Activated T-cell treated with anti-CD3 and anti-CD28 coated beads, Interleukin-2, amount 50 U/mL, for 72 hours (primary cell): ENCODE data around the gene TEX51. TPM values are rescaled to one million over a fixed set of nuclear protein-coding genes. Genes with fewer than 3 reads are reported as not detected.

ENCODE experiments used
- ATAC-seq, 2 donors: fragments of 150-1000 bp; cut with Tn5 transposase; replicated peaks in 1 of 2; 2 replicates each; pipeline ENCODE4 v1.10.0; 2021; ENCODE audit warnings: moderate library complexity in 2 of 2, mild to moderate bottlenecking in 1 of 2
- DNase-seq, 2 donors: peaks; one replicate each; pipeline ENCODE4 v3.0.0; 2021 to 2022; ENCODE audit warnings: mixed read lengths in 1 of 2
- H3K27ac Mint-ChIP-seq: one replicate; pipeline ENCODE4 v1.8.0; 2022; ENCODE audit warnings: mild to moderate bottlenecking, moderate library complexity, mixed read lengths
- H3K27me3 Mint-ChIP-seq: one replicate; pipeline ENCODE4 v1.8.0; 2022; ENCODE audit warnings: low read depth, mixed read lengths
- H3K36me3 Mint-ChIP-seq, 2 donors: one replicate each; pipeline ENCODE4 v1.8.0; 2022; ENCODE audit warnings: mixed read lengths in 2 of 2, mild to moderate bottlenecking in 1 of 2; ENCODE audit not compliant: insufficient read depth in 2 of 2
- H3K4me1 Mint-ChIP-seq: one replicate; pipeline ENCODE4 v1.8.0; 2022; ENCODE audit warnings: low read depth, mixed read lengths
- H3K4me3 Mint-ChIP-seq, 2 donors: one replicate each; pipeline ENCODE4 v1.8.0; 2022; ENCODE audit warnings: mild to moderate bottlenecking in 2 of 2, mixed read lengths in 2 of 2, moderate library complexity in 2 of 2
- H3K9me3 Mint-ChIP-seq, 2 donors: one replicate each; pipeline ENCODE4 v1.8.0; 2022; ENCODE audit warnings: mixed read lengths in 2 of 2
- total RNA-seq, 2 donors: library from RNA; stranded (reverse); gene quantifications; one replicate each; pipeline ENCODE4 v1.2.3, GENCODE V29; 2022

Gene TEX51
- total RNA-seq, 2 donors from 2014 or later: not detected

DNA sequence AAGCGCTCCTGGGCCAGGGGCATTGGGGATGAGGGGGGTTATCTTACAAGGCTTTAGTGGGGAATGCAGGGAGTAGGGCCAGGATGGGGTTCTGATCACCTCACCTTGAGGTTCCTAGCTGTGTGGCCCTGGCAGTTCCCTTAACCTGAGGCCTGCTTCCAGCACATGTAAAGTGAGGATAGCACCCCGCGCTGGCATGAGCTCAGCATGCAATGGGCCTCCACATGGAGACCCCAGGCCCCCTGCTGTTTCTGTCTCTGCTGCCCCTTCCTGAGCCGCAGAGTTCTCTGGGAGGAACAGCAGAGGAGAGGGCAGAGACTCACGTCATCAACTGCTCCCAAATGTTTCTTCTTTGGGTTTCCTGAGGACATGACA lies 8.6 kb upstream of the TEX51 start:
- H3K36me3 Mint-ChIP-seq: no peaks in the 10 kb centered on the region
- DNase-seq (no peak), ATAC-seq (no peak)
- H3K9me3 Mint-ChIP-seq: no peaks in the 10 kb centered on the region
- peaks cover 18% of the 10 kb centered on the region for H3K27me3 Mint-ChIP-seq
- peaks cover 9% of the 10 kb centered on the region for H3K4me1 Mint-ChIP-seq
- H3K27ac Mint-ChIP-seq: no peak overlapping the region
- H3K4me3 Mint-ChIP-seq: no peak overlapping the region

DNA sequence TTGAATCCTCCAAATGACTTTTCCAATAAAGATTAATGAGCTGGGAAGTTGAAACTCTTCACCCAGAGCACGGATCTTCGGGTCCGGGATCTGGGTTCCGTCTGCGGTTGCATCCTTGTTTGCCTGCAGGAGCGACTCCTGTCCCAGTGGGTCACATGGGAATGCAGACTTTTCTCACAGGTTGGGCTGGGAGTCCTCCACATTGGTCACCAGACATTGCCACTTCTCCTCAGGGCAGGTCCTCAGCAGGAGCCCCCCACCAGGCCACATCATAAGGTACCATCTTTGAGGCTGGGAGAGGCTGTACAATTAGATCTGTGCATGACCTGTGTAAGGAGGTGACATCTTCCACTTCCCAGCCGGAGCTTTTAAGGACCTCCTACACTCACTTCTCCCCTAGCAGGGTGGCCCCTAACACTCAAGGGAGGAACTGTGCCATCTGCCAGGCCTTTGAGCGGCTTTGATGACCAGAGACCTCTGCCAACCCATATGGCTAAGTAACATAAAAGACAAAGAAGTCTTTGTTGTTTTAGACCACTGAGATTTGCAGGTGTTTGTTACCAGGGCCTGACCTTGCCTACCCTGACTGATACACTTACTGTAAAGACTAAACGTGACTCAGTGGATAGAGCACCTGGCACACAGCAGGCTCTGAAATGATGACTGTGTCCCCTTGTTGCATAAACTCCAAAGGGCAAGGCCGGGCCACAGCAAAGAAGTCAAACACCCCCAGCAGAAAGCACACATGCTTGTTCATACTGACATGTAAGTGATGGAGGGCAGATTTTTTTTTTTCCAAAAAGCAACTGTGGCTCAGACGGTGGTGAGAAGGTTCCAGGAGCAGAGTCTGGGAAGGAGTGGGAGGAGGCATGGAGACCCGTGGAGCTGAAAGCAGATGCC lies 7.9 kb upstream of the TEX51 start:
- Mint-ChIP-seq H3K27me3 (peaks cover 18% of the 10 kb centered on the region), H3K4me3 (no peak overlapping the region), H3K27ac (no peak overlapping the region), H3K9me3 (no peaks in the 10 kb centered on the region), H3K36me3 (no peaks in the 10 kb centered on the region), H3K4me1 (peaks cover 9% of the 10 kb centered on the region)
- ATAC-seq (no peak), DNase-seq (no peak)

DNA sequence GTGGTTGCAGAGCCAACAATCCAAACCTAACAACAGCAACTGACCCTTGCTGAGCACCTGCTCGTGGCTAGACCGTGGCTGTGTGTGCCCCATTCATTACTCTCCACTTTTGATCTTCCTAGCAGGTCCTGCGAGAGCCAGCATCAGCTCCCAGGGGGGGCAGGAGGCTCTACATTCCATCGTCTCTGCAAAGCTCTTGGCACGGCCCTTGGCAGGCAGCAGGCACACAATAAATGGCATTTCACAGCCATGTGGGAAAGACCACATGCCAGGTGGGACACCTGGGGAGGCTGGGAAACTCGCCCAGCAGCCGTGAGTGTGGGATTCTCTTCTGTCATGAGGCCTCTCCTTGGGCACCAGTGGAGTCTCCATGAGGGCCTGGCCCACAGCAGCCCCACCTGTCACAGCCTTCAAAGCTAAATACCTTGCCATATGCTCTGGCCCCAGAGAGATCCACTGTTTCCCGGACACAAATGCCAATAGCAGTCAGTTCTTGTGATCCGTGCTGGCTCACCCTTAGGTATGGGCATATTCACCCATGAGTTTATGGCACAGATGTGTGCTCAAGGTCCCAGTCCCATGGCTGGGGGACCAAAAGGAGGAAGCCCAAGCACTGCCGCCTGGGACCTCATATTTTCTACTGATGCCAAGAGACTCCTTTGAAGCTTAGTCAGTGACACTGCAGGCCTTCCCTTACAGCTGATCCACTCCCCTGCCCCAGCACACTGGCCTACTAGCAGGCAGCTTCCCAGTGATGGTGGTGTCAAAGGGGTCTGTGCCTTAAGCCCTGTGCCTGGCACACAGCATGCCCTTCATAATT lies 6.8 kb upstream of the TEX51 start:
- H3K27me3 Mint-ChIP-seq: peaks cover 12% of the 10 kb centered on the region
- no peaks in the 10 kb centered on the region for H3K36me3 Mint-ChIP-seq
- peaks cover 2% of the 10 kb centered on the region for H3K4me1 Mint-ChIP-seq
- ATAC-seq: no peak
- DNase-seq: no peak
- no peak overlapping the region for H3K27ac Mint-ChIP-seq
- no peak overlapping the region for H3K4me3 Mint-ChIP-seq
- H3K9me3 Mint-ChIP-seq: no peaks in the 10 kb centered on the region

DNA sequence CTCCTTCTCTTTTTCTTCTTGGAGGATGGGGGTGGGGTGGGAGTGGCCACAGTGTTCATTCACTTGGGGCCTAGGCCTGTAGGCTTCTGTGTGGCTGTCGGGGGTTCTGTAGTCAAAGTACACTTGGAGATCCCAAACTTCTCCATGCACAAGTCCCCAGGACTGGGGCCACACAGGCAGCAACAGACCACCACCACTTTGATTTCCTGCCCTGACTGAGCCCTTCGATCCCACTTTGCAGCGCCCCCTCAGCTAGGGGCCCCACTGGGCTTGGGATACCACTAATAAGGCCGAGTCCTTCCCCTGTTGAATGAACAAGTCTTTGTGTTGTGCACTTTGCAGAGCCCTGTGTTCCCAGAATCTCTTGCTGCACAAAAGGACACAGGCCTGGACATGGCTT lies 5.5 kb upstream of the TEX51 start:
- H3K9me3 Mint-ChIP-seq: peaks cover 1 to 2% of the 10 kb centered on the region in 2 donors
- no peaks in the 10 kb centered on the region for H3K4me1 Mint-ChIP-seq
- no peak overlapping the region for H3K4me3 Mint-ChIP-seq
- H3K27me3 Mint-ChIP-seq: peaks cover 2% of the 10 kb centered on the region
- ATAC-seq (no peak), DNase-seq (no peak)
- H3K36me3 Mint-ChIP-seq: no peaks in the 10 kb centered on the region
- no peak overlapping the region for H3K27ac Mint-ChIP-seq

DNA sequence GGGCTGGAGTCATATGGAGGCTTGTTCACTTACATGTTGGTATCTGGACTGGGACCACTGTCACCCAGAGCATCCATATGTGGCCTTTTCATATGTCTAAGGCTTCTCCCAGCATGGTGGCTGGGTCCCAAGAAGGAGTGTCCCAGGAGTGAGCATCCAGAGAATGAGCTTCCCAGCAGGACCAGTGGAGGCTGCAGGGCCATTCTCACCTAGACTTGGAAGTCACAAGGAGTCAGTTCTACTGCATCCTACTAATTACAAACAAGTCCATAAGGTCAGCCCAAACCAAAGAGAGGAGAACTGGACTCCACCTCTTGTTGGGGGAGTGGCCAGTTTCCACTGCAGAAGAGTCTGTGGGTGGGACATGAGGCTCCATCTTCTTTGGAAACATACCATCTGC lies 5.1 kb upstream of the TEX51 start:
- no peaks in the 10 kb centered on the region for H3K36me3 Mint-ChIP-seq
- H3K9me3 Mint-ChIP-seq: peaks cover 1 to 2% of the 10 kb centered on the region in 2 donors
- H3K27ac Mint-ChIP-seq: no peak overlapping the region
- no peak for ATAC-seq
- H3K4me3 Mint-ChIP-seq: no peak overlapping the region
- H3K27me3 Mint-ChIP-seq: no peaks in the 10 kb centered on the region
- no peak for DNase-seq
- no peaks in the 10 kb centered on the region for H3K4me1 Mint-ChIP-seq

DNA sequence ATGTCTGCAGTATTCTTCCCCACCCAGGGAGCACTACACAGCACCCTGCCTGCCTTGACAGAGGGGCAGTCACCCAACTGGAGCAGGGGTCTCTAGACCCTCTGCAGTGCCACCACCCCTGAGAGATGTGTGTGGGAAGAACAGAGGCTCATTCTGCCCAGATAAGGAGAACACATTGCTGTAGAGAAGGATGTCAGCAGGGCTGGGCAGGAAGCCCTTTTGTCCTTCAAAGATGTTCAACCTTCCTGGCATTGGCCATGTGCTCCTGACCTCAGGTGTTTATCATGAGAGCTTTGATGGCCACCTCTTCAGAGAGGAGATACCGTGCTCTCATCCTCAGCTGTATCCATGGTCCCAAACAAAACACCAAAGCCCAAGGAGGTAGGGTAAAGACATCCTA lies 4.6 kb upstream of the TEX51 start:
- Mint-ChIP-seq H3K27ac (no peak overlapping the region), H3K4me1 (no peaks in the 10 kb centered on the region), H3K27me3 (no peaks in the 10 kb centered on the region), H3K36me3 (no peaks in the 10 kb centered on the region), H3K4me3 (no peak overlapping the region), H3K9me3 (peaks cover 1 to 2% of the 10 kb centered on the region in 2 donors)
- ATAC-seq (no peak), DNase-seq (no peak)

DNA sequence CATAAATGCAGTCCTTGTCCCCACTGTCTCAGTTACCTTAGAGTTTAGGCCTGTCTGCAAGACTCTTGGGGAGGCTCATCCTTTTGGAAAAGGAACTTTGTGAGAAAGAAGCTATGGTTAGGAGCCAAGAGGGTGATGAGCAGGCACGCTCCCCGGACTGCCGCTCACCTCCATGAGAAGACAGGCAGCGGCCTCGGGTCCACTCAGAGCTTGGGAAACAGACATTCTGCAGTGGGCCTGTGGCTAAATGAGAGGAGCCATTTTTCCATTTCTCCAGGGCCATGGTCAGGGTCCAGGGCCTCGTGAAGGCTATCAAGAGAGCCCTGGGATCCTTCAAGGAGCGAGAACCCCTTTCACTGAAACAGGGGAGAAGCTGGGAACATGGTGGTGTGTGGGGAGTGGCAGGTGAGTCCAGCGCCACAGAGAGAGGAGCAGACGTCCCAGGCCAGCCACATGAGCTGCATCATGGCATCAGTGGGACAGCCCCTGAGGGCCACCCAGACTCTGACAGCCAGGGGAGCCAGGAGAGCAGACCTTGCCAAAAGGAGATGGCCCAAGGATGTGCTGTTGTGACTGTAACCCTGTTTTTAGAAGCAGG lies 4.0 kb upstream of the TEX51 start:
- H3K9me3 Mint-ChIP-seq: peaks cover 1 to 2% of the 10 kb centered on the region in 2 donors
- no peaks in the 10 kb centered on the region for H3K36me3 Mint-ChIP-seq
- H3K27me3 Mint-ChIP-seq: no peaks in the 10 kb centered on the region
- ATAC-seq (no peak), DNase-seq (no peak)
- no peak overlapping the region for H3K4me3 Mint-ChIP-seq
- no peak overlapping the region for H3K27ac Mint-ChIP-seq
- no peaks in the 10 kb centered on the region for H3K4me1 Mint-ChIP-seq

DNA sequence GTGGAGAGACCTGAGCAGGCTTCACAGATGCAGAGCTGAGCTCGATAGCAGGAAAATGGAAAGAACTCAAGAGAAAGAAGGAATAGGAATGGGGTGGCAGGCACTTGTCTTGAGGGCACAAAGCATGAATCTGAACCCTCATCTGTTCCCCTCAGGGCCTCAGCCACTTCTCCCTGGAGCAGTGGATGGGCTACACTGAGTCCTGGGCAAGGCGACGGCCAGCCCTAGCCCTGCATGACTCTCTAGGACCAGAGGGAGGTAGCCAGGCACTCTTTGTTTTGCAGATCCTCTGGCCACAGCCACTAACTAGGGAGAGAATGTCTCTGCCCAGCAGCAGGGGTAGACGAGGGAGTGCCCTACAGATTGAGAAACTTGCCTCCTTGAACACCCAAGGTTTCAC lies 3.4 kb upstream of the TEX51 start:
- ATAC-seq (no peak), DNase-seq (no peak)
- Mint-ChIP-seq H3K4me1 (no peaks in the 10 kb centered on the region), H3K9me3 (peaks cover 1 to 2% of the 10 kb centered on the region in 2 donors), H3K27me3 (no peaks in the 10 kb centered on the region), H3K36me3 (no peaks in the 10 kb centered on the region), H3K27ac (no peak overlapping the region), H3K4me3 (no peak overlapping the region)

DNA sequence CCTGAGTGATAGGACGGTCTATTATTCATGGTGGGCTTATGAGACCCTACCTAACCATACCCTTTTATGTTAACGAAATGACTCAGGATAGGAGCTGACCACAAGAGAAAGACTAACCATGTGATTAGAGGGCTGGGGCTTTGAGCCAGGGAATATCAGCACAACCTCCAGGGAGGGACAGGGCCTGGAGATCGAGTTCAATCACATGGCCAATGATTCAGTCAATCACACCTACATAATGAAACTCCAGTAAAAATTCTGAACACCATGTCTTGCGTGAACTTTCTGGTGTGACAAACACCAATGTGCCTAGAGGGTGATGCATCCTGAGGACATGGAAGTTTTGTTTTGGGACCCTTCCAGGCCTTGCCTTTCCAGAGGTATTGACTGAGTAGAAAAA lies 2.2 kb upstream of the TEX51 start:
- H3K4me1 Mint-ChIP-seq: no peaks in the 10 kb centered on the region
- H3K27me3 Mint-ChIP-seq: no peaks in the 10 kb centered on the region
- no peak for ATAC-seq
- no peaks in the 10 kb centered on the region for H3K36me3 Mint-ChIP-seq
- H3K27ac Mint-ChIP-seq: no peak overlapping the region
- no peak for DNase-seq
- H3K9me3 Mint-ChIP-seq: peaks cover 1 to 2% of the 10 kb centered on the region in 2 donors
- H3K4me3 Mint-ChIP-seq: no peak overlapping the region

DNA sequence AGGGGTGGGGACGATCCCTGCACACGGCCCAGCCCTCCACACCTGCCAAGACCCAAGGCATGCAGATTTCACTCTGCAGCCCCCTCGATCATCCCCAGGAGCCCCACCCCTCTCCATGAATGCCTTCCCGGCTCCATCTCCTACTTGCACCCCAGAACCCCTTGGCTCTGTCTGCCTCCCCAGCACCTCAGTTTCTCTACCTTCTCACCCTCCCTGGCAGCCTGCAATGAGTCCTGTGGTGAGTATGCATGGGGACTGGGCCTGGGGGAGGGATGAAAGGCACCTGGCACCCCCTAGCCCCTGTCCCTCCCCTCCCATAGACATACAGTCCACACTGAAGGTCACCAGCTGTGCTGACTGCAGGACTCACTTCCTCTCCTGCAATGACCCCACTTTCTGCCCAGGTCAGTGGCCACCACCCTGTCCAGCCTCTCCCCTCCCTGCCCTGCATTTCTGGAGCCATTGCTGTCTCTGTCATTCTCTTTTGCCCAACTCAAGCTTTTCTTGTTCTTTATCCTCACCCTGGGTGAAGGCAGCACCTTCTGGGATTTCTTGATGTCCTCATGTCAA lies 1.0 kb downstream of the TEX51 start:
- ATAC-seq: no peak
- no peak for DNase-seq
- Mint-ChIP-seq H3K27ac (no peak overlapping the region), H3K4me1 (no peaks in the 10 kb centered on the region), H3K36me3 (no peaks in the 10 kb centered on the region), H3K4me3 (no peak overlapping the region), H3K27me3 (no peaks in the 10 kb centered on the region), H3K9me3 (peaks cover 3 to 5% of the 10 kb centered on the region in 2 donors)

DNA sequence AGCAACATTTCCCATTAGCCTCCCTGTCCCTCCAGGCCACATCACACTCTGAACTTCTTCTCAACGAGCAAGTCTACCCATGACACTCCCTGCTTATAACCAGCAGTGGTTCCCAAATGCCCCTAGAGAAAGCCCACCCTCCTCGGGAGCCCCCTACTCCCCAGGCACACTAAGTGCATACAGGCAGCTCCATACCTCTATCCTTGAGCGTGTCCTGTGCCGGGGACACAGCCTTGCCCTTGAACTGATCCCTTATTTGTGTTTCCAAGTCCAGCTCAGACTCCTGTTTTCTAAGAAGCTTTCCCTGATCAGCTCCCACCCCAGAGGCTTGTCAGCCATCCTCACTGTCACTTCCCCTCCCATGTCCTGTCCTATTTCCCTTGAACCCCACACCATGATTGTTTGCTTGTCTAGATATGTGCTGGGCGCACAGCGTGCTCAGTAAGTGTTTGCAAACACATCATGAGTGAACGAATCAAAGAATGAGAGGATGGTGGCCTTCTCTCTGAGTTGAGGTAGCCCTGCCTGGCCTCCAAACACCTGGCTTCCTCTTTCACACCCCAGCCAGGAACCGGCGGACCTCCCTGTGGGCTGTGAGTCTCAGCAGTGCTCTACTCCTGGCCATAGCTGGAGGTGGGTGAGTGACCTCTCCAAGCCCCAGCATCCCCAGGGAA lies 2.1 kb downstream of the TEX51 start:
- no peak overlapping the region for H3K4me3 Mint-ChIP-seq
- no peak for DNase-seq
- H3K27me3 Mint-ChIP-seq: no peaks in the 10 kb centered on the region

DNA sequence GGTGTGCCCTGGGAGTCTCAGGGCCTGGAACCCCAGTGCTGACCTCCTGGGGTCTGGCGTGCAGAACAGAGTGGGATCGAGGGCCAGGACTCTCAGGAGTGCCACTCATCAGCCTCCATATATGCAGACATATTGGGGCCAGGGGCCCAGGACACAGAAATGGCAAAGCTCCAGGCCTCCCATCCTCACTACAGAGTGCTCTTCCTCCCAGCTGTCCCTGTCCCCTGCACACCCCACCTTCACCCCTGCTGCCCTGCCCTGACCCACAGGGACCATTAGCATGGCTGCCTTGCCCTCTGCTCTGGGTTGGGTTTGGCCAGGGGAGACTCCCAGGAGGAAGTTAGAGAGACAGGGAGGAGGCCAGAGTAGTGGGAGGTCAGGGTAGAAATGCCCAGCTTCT lies 2.8 kb downstream of the TEX51 start:
- no peaks in the 10 kb centered on the region for H3K4me1 Mint-ChIP-seq
- H3K27ac Mint-ChIP-seq: no peak overlapping the region
- no peak overlapping the region for H3K4me3 Mint-ChIP-seq
- H3K9me3 Mint-ChIP-seq: peaks cover 3 to 5% of the 10 kb centered on the region in 2 donors
- no peaks in the 10 kb centered on the region for H3K36me3 Mint-ChIP-seq
- DNase-seq: no peak
- no peak for ATAC-seq
- H3K27me3 Mint-ChIP-seq: no peaks in the 10 kb centered on the region

More for the DNA sequence above, 2.1 kb downstream of the TEX51 start:
- Mint-ChIP-seq H3K9me3 (peaks cover 3 to 5% of the 10 kb centered on the region in 2 donors), H3K36me3 (no peaks in the 10 kb centered on the region), H3K27ac (no peak overlapping the region), H3K4me1 (no peaks in the 10 kb centered on the region)
- no peak for ATAC-seq
